Bronchial epithelial cell (primary cell): ENCODE data around the gene NPHS1. TPM values are rescaled to one million over a fixed set of nuclear protein-coding genes. Genes with fewer than 3 reads are reported as not detected.

Experiments
- DNase-seq: peaks from one replicate; pipeline ENCODE4 v3.0.0-alpha.2; 2010; ENCODE audit warnings: low read depth
- FAIRE-seq: peaks from 2 replicates; lab custom pipeline; 2011; peaks lifted over from hg19 to GRCh38; lab: Jason Lieb, UNC
- H3K27me3 ChIP-seq: 2 replicates; pipeline ENCODE4 v1.5.1; 2011; ENCODE audit warnings: low read length; ENCODE audit not compliant: control insufficient read depth, insufficient read depth
- H3K36me3 ChIP-seq: 2 replicates; pipeline ENCODE4 v1.5.1; 2011; ENCODE audit warnings: low read length; ENCODE audit not compliant: control insufficient read depth, insufficient read depth
- H3K4me3 ChIP-seq: 2 replicates; pipeline ENCODE4 v1.5.1; 2011; ENCODE audit warnings: mild to moderate bottlenecking, low read depth, low read length, control low read depth
- total RNA-seq: library from RNA; depleted of rRNA; stranded (reverse); fragments of >200 nt; gene quantifications from 2 replicates; pipeline ENCODE4 v1.2.1, GENCODE V29; 2014
- TF ChIP-seq, protein P1 (sequence below): IDR thresholded peaks from 2 replicates; pipeline ENCODE4 v1.5.1; 2011; ENCODE audit warnings: mild to moderate bottlenecking, moderate library complexity, low read length, control low read depth, inconsistent platforms; ENCODE audit not compliant: insufficient read depth, severe bottlenecking

Gene NPHS1
- total RNA-seq, 1 donor from 2014 or later, result not detected

DNA sequence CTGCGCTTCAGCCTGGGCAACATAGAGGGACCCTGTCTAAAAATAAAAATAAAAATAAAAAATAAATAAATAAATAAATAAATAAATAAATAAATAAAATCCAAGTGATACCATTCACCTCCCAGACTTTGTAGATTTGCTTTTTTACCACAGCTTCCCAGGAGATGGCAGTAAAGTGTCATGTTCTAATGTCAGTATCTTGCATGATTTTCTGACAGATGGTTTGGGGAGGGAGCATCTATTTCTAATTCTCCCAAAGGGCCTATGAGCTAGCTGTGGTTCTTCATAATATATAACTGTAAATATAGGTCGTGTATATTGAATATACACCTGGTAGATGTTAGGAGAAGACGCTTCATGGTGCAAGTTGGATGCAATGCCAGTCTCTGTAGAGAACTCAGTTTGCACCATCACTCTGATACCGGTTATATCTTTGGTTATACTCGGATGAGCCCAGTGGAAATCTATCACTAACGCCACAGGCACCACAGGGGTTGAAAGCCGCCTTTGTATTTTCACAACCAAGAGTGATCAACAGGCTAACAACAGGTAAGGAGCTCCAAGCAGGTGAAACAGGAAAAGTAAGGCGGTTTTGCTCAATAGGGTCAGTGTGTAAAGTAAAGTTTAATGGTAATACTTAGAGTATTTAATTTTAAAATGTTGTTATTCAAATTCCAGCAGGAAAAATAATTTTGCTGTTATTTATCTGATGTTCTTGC is 30.0 kb upstream of the NPHS1 start:
- peak; percentile 76 for DNase-seq
- no peak overlapping the region for H3K4me3 ChIP-seq
- FAIRE-seq, result no peak
- H3K27me3 ChIP-seq, result peaks cover 2% of the 10 kb centered on the region
- no peaks in the 10 kb centered on the region for H3K36me3 ChIP-seq
- TF ChIP-seq, protein P1, sequence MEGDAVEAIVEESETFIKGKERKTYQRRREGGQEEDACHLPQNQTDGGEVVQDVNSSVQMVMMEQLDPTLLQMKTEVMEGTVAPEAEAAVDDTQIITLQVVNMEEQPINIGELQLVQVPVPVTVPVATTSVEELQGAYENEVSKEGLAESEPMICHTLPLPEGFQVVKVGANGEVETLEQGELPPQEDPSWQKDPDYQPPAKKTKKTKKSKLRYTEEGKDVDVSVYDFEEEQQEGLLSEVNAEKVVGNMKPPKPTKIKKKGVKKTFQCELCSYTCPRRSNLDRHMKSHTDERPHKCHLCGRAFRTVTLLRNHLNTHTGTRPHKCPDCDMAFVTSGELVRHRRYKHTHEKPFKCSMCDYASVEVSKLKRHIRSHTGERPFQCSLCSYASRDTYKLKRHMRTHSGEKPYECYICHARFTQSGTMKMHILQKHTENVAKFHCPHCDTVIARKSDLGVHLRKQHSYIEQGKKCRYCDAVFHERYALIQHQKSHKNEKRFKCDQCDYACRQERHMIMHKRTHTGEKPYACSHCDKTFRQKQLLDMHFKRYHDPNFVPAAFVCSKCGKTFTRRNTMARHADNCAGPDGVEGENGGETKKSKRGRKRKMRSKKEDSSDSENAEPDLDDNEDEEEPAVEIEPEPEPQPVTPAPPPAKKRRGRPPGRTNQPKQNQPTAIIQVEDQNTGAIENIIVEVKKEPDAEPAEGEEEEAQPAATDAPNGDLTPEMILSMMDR, result peak; percentile 34

DNA sequence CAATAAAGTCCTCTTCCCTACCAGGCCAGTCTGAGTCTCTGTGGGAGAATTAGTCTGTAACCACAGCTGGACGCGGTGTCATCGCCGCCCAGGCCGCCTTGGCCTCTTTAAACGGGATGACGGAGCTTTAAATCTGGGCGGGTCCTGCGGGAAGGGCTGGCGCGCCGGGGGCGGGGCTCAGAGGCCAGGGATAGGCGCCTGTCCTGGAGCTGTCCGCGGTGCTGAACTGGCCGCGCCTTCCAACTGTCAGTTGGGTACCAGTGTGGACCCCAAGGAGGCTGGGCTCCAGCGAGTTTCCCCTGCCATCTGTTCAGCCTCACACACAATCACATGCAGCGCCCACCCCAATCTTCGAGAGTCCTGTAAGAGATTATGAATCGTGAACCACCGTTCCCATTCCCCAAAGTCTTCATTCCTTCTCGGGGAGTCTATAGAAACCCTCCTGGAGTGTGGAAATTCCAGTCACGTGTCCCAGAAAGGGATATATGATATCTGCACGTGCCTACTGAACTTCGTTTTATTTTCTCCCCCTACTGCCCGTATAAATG is 27.5 kb upstream of the NPHS1 start:
- TF ChIP-seq, protein P1, result no peak
- DNase-seq (peak; percentile 76), FAIRE-seq (peak; percentile 36)
- H3K27me3 ChIP-seq, result peaks cover 2% of the 10 kb centered on the region
- no peak overlapping the region for H3K4me3 ChIP-seq
- no peaks in the 10 kb centered on the region for H3K36me3 ChIP-seq

DNA sequence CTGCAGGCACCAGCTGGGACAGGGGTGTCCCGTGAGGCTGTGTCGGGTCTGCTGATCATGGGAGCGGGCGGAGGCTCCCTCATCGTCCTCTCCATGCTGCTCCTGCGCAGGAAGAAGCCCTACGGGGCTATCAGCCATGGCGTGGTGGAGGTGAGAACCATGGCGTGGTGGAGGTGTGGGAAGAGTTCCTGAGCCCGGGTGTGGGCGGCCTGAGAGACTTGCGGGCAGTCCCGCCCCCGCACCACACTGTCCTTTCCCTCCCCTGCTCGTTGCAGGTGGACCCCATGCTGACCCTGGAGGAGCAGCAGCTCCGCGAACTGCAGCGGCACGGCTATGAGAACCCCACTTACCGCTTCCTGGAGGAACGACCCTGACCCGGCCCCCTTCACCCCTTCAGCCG is 26.8 kb upstream of the NPHS1 start:
- TF ChIP-seq, protein P1, result no peak
- peaks cover 2% of the 10 kb centered on the region for H3K27me3 ChIP-seq
- no peak overlapping the region for H3K4me3 ChIP-seq
- H3K36me3 ChIP-seq, result no peaks in the 10 kb centered on the region
- FAIRE-seq (no peak), DNase-seq (no peak)

DNA sequence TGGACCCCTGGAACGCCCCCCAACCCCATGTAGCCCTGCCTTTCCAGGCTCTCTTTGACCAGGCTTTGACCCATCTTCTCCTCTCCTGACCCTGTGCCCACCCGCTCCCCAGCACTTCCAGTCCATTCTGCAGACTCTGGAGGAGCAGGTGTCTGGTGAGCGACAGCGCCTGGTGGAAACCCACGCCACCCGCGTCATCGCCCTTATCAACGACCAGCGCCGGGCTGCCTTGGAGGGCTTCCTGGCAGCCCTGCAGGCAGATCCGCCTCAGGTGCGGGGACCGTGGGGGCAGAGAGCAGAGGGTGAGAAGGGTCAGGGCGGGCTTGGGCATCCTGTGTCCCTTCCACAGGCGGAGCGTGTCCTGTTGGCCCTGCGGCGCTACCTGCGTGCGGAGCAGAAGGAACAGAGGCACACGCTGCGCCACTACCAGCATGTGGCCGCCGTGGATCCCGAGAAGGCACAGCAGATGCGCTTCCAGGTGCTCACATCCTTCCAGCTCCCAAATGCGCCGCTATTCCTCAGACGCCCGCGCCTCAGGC is 22.2 kb upstream of the NPHS1 start:
- Histone ChIP-seq H3K27me3 (peaks cover 2% of the 10 kb centered on the region), H3K36me3 (no peaks in the 10 kb centered on the region), H3K4me3 (no peak overlapping the region)
- TF ChIP-seq, protein P1, result no peak
- no peak for DNase-seq
- FAIRE-seq, result no peak

DNA sequence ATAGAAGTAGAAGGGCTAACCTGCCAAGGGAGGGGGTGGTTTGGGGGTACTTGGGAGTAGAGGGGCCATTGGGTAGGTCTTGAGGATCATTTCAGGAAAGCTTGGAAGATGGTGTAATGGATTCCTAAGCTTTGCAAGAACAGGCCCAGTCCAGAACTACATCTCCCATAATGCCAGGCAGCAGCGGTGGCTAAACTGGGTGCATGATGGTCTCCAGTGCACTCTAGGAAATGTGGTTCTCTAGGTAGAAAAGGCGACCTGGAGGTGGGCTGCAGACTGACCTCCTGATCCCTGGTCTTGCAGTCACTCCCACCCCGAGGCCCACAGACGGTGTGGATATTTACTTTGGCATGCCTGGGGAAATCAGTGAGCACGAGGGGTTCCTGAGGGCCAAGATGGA is 19.9 kb upstream of the NPHS1 start:
- TF ChIP-seq, protein P1, result no peak
- FAIRE-seq (no peak), DNase-seq (no peak)
- Histone ChIP-seq H3K27me3 (no peaks in the 10 kb centered on the region), H3K4me3 (no peak overlapping the region), H3K36me3 (no peaks in the 10 kb centered on the region)
